Astrocyte (in vitro differentiated cells and primary cell): ENCODE data around the gene C16orf95. TPM values are rescaled to one million over a fixed set of nuclear protein-coding genes. Genes with fewer than 3 reads are reported as not detected.

Experiments used
- DNase-seq: peaks from one replicate; pipeline ENCODE4 v3.0.0-alpha.2; 2010; ENCODE audit warnings: low read depth
- FAIRE-seq: peaks from 2 replicates; lab custom pipeline; 2011; peaks lifted over from hg19 to GRCh38; lab: Jason Lieb, UNC
- H2AFZ ChIP-seq: 2 replicates; pipeline ENCODE4 v1.6.0; 2012; ENCODE audit warnings: low read depth, low read length, inconsistent platforms
- H3K27ac ChIP-seq: 2 replicates; pipeline ENCODE4 v1.5.1; 2011; ENCODE audit warnings: low read depth, low read length, inconsistent platforms
- H3K27me3 ChIP-seq: 2 replicates; pipeline ENCODE4 v1.6.0; 2011; ENCODE audit warnings: low read length, inconsistent platforms; ENCODE audit not compliant: insufficient read depth
- H3K36me3 ChIP-seq: 2 replicates; pipeline ENCODE4 v1.5.1; 2011; ENCODE audit warnings: low read length, inconsistent platforms; ENCODE audit not compliant: insufficient read depth
- H3K4me1 ChIP-seq: 2 replicates; pipeline ENCODE4 v1.5.1; 2011; ENCODE audit warnings: low read length, inconsistent platforms; ENCODE audit not compliant: insufficient read depth
- H3K4me2 ChIP-seq: 2 replicates; pipeline ENCODE4 v1.6.0; 2012; ENCODE audit warnings: low read length, inconsistent platforms
- H3K4me3 ChIP-seq: 2 replicates; pipeline ENCODE4 v1.5.1; 2011; ENCODE audit warnings: low read depth, mild to moderate bottlenecking, low read length, inconsistent platforms; ENCODE audit not compliant: insufficient read depth
- H3K79me2 ChIP-seq: 2 replicates; pipeline ENCODE4 v1.6.0; 2012; ENCODE audit warnings: mild to moderate bottlenecking, low read length, inconsistent platforms; ENCODE audit not compliant: insufficient read depth
- H3K9ac ChIP-seq: 2 replicates; pipeline ENCODE4 v1.6.0; 2012; ENCODE audit warnings: mild to moderate bottlenecking, low read length, inconsistent platforms
- H3K9me3 ChIP-seq: 2 replicates; pipeline ENCODE4 v1.5.1; 2012; ENCODE audit warnings: low read depth, mild to moderate bottlenecking, low read length, inconsistent platforms; ENCODE audit not compliant: insufficient read depth
- H4K20me1 ChIP-seq: 2 replicates; pipeline ENCODE4 v1.6.0; 2012; ENCODE audit warnings: low read length, inconsistent platforms; ENCODE audit not compliant: insufficient read depth
- H3K27ac Mint-ChIP-seq: one replicate; pipeline ENCODE4 v1.8.0; 2021; ENCODE audit warnings: mild to moderate bottlenecking, mixed read lengths; ENCODE audit not compliant: unreplicated experiment
- H3K27me3 Mint-ChIP-seq: one replicate; pipeline ENCODE4 v1.8.0; 2021; ENCODE audit warnings: low read depth, mixed read lengths; ENCODE audit not compliant: unreplicated experiment
- H3K36me3 Mint-ChIP-seq: one replicate; pipeline ENCODE4 v1.8.0; 2021; ENCODE audit warnings: low read depth, mixed read lengths; ENCODE audit not compliant: unreplicated experiment
- H3K4me1 Mint-ChIP-seq: one replicate; pipeline ENCODE4 v1.8.0; 2021; ENCODE audit warnings: low read depth, mixed read lengths; ENCODE audit not compliant: unreplicated experiment
- H3K4me3 Mint-ChIP-seq: one replicate; pipeline ENCODE4 v1.8.0; 2021; ENCODE audit warnings: mild to moderate bottlenecking, moderate library complexity, mixed read lengths; ENCODE audit not compliant: unreplicated experiment
- H3K9me3 Mint-ChIP-seq: one replicate; pipeline ENCODE4 v1.8.0; 2021; ENCODE audit warnings: mild to moderate bottlenecking, mixed read lengths; ENCODE audit not compliant: unreplicated experiment
- EZH2 ChIP-seq: IDR thresholded peaks from 2 replicates; pipeline ENCODE4 v1.6.1; 2012; ENCODE audit warnings: mild to moderate bottlenecking, low read length, inconsistent platforms; ENCODE audit not compliant: insufficient read depth
- total RNA-seq: library from RNA; stranded (reverse); gene quantifications from 2 replicates; pipeline ENCODE4 v1.2.1, GENCODE V29; 2021
- TF ChIP-seq, protein P1 (sequence below): IDR thresholded peaks from 2 replicates; pipeline ENCODE4 v1.5.1; 2011; ENCODE audit warnings: low read depth, mild to moderate bottlenecking, inconsistent platforms, low read length, moderate library complexity; ENCODE audit not compliant: insufficient read depth

C16orf95 gene
- total RNA-seq, 1 donor from 2014 or later, result 3.3 TPM

- peaks cover 55% of the 10 kb centered on the region for H4K20me1 ChIP-seq
- Mint-ChIP-seq H3K9me3 (no peaks in the 10 kb centered on the region), H3K36me3 (peaks cover 29% of the 10 kb centered on the region), H3K27me3 (no peaks in the 10 kb centered on the region), H3K4me3 (no peak overlapping the region), H3K27ac (no peak overlapping the region), H3K4me1 (peaks cover 14% of the 10 kb centered on the region)
- FAIRE-seq (no peak), DNase-seq (no peak)
- H3K79me2 ChIP-seq, result peaks cover 5% of the 10 kb centered on the region
- H3K4me3 ChIP-seq, result no peak overlapping the region
- H2AFZ ChIP-seq, result no peak overlapping the region
- H3K4me2 ChIP-seq, result no peak overlapping the region
- H3K27ac ChIP-seq, result no peak overlapping the region
- no peaks in the 10 kb centered on the region for H3K9me3 ChIP-seq
- TF ChIP-seq, protein P1, sequence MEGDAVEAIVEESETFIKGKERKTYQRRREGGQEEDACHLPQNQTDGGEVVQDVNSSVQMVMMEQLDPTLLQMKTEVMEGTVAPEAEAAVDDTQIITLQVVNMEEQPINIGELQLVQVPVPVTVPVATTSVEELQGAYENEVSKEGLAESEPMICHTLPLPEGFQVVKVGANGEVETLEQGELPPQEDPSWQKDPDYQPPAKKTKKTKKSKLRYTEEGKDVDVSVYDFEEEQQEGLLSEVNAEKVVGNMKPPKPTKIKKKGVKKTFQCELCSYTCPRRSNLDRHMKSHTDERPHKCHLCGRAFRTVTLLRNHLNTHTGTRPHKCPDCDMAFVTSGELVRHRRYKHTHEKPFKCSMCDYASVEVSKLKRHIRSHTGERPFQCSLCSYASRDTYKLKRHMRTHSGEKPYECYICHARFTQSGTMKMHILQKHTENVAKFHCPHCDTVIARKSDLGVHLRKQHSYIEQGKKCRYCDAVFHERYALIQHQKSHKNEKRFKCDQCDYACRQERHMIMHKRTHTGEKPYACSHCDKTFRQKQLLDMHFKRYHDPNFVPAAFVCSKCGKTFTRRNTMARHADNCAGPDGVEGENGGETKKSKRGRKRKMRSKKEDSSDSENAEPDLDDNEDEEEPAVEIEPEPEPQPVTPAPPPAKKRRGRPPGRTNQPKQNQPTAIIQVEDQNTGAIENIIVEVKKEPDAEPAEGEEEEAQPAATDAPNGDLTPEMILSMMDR, result no peak
- no peak for TF ChIP-seq EZH2
- no peak overlapping the region for H3K9ac ChIP-seq
- no peaks in the 10 kb centered on the region for H3K4me1 ChIP-seq
- no peaks in the 10 kb centered on the region for H3K36me3 ChIP-seq
- H3K27me3 ChIP-seq, result no peaks in the 10 kb centered on the region
Observed at GRCh38 chr16:87334651-87335624, 17.7 kb upstream of the C16orf95 start.

DNA sequence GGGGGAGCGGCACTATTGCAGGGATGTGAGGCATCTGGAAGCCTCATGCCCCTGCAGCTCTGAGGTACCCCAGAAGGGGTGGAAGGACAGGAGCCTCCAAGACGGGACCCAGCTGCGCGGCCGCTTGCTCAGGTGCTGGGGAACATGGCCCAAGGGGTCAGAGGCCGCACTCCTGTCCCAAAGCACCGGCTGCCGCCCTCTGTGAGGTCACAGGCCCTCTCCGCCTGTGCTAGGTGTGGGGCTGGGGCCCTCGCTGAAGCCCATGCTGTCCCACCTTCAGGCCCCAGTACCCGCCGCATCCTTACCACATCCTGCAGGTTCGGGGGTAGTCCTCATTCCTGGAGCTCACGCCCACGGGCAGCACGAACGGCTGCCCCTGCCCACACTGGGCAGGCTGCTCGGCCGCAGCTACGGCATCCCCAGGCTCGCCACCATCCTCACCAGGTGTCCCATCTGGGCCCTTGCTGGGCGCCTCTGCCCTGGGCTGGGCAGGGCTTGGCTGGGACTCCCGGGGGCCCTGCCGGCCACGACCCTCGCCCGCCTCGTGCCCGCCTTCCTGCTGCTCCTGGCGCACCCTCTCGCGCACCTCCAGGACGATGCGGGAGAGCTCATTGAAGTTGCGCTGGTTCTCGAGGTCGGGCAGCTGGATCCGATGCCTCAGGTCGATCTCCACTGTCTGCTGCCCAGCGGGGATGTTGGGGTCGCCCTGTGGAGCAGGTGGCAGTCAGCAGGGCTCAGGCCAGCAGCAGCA is 16.6 kb upstream of the C16orf95 start:
- H3K79me2 ChIP-seq, result peaks cover 5% of the 10 kb centered on the region
- DNase-seq (no peak), FAIRE-seq (no peak)
- Mint-ChIP-seq H3K4me1 (peaks cover 12% of the 10 kb centered on the region), H3K27me3 (no peaks in the 10 kb centered on the region), H3K4me3 (no peak overlapping the region), H3K9me3 (no peaks in the 10 kb centered on the region), H3K36me3 (peaks cover 22% of the 10 kb centered on the region), H3K27ac (no peak overlapping the region)
- no peak overlapping the region for H3K27ac ChIP-seq
- H3K4me2 ChIP-seq, result no peak overlapping the region
- H3K4me3 ChIP-seq, result no peak overlapping the region
- peaks cover 56% of the 10 kb centered on the region for H4K20me1 ChIP-seq
- H3K4me1 ChIP-seq, result no peaks in the 10 kb centered on the region
- no peak for TF ChIP-seq EZH2
- H3K9me3 ChIP-seq, result no peaks in the 10 kb centered on the region
- no peaks in the 10 kb centered on the region for H3K36me3 ChIP-seq
- H3K9ac ChIP-seq, result no peak overlapping the region
- H2AFZ ChIP-seq, result no peak overlapping the region
- no peaks in the 10 kb centered on the region for H3K27me3 ChIP-seq

DNA sequence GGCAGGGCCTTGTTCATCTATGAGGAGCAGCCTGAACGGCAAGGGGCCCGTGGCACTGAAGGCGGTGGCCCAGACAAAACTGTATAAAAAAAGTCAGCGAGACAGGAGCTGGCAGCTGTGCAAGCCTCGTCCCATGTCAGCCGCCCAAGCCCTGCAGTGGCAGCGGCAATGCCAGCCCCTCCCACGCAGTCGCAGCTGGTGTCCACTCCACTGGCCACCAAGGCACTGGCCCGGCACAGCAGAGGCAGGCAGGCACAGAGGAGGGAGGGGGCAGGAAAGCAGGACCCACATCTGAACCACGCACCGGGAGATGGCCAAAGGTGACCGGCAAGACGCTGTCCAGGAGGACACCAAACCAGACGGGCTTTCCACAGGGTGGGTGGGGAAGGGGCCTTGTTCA is 15.9 kb upstream of the C16orf95 start:
- Histone ChIP-seq H3K9ac (no peak overlapping the region), H3K9me3 (no peaks in the 10 kb centered on the region), H3K4me1 (no peaks in the 10 kb centered on the region), H3K79me2 (peaks cover 5% of the 10 kb centered on the region), H3K36me3 (no peaks in the 10 kb centered on the region), H3K27me3 (no peaks in the 10 kb centered on the region), H4K20me1 (peaks cover 58% of the 10 kb centered on the region), H3K4me2 (no peak overlapping the region), H3K27ac (no peak overlapping the region), H3K4me3 (no peak overlapping the region), H2AFZ (no peak overlapping the region)
- no peak for DNase-seq
- TF ChIP-seq, protein P1, result no peak
- no peak for TF ChIP-seq EZH2
- peaks cover 10% of the 10 kb centered on the region for H3K4me1 Mint-ChIP-seq
- H3K36me3 Mint-ChIP-seq, result peaks cover 19% of the 10 kb centered on the region
- H3K27me3 Mint-ChIP-seq, result no peaks in the 10 kb centered on the region
- H3K4me3 Mint-ChIP-seq, result no peak overlapping the region
- FAIRE-seq, result no peak
- H3K27ac Mint-ChIP-seq, result no peak overlapping the region
- no peaks in the 10 kb centered on the region for H3K9me3 Mint-ChIP-seq
